Progenitor cell of endocrine pancreas (in vitro differentiated cells): ENCODE measurements around the gene HINFP. TPM values are rescaled to one million over a fixed set of nuclear protein-coding genes. Genes with fewer than 3 reads are reported as not detected.
A peak's percentile ranks its signal among the peaks of the same experiment; 100 is the strongest.

Experiments
- DNase-seq: peaks from one replicate; pipeline ENCODE4 v3.0.0; 2021; ENCODE audit warnings: low spot score; ENCODE audit not compliant: unreplicated experiment
- H3K27ac Mint-ChIP-seq: 2 replicates; pipeline ENCODE4 v1.8.0; 2021; ENCODE audit warnings: mild to moderate bottlenecking, moderate library complexity, mixed read lengths
- H3K27me3 Mint-ChIP-seq: 2 replicates; pipeline ENCODE4 v1.8.0; 2021; ENCODE audit warnings: mixed read lengths
- H3K36me3 Mint-ChIP-seq: 2 replicates; pipeline ENCODE4 v1.8.0; 2022; ENCODE audit warnings: mixed read lengths; ENCODE audit not compliant: insufficient read depth
- H3K4me1 Mint-ChIP-seq: 2 replicates; pipeline ENCODE4 v1.8.0; 2021; ENCODE audit warnings: low read depth, mixed read lengths
- H3K4me3 Mint-ChIP-seq: 2 replicates; pipeline ENCODE4 v1.8.0; 2021; ENCODE audit warnings: low read depth, mild to moderate bottlenecking, moderate library complexity, mixed read lengths
- H3K9me3 Mint-ChIP-seq: 2 replicates; pipeline ENCODE4 v1.8.0; 2021; ENCODE audit warnings: low read depth, mixed read lengths
- total RNA-seq: library from RNA; stranded (reverse); gene quantifications from 2 replicates; pipeline ENCODE4 v1.2.1, GENCODE V29; 2021
- TF ChIP-seq, protein P1 (sequence below): fragments of 200-600 bp; sonication (generic); IDR thresholded peaks from one replicate; pipeline ENCODE4 v1.5.0; 2021; ENCODE audit warnings: antibody characterized with exemption, mild to moderate bottlenecking; ENCODE audit not compliant: unreplicated experiment

Gene HINFP
- total RNA-seq, 1 donor from 2014 or later, result 48.7 TPM

DNA sequence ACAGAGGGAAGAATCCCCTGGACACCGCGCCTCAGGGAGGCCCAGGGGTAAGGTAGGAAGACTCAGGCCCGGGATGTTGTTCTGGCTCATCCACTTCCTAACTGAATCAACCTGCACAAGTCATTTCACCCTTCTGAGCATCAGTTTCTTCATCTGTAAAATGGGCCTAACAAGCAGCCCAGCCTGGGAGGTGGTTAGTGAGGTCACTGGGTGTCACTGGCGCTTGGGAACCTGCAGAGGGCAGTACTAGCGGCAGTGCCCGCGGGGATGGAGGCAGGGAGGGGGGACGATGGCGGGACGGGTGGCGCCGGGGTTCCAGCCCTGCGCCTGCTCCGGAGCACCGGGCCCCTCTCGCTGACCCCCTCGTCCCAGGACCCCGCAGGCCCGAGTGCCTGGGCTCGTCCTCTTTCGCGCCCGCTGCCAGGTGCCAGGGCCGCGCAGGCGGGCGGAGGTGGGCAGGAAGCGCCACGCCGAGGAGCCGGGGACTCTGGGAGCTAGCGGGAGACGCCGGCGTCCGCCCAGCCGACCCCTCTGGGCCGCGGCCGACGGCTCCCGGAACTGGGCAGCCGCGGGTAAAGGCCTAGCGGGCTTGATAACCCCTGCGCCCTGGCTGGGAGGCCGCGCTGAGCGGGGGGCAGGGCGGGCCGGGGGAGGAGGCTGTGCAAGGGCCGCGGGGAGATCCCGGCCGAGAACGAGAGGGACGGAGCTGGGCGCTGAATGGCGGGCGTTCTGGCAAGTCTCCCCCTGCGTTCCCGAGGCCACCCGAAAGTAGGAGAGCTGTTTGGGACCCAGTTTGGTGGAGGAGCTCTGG, 47.3 kb downstream of the HINFP start, which contains the start of gene NLRX1:
NLRX1 (plus strand) TSS at position 255 of the 811 bp plus-strand sequence. CDS start 2,679 bp downstream, outside the sequence.
- TF ChIP-seq, protein P1, sequence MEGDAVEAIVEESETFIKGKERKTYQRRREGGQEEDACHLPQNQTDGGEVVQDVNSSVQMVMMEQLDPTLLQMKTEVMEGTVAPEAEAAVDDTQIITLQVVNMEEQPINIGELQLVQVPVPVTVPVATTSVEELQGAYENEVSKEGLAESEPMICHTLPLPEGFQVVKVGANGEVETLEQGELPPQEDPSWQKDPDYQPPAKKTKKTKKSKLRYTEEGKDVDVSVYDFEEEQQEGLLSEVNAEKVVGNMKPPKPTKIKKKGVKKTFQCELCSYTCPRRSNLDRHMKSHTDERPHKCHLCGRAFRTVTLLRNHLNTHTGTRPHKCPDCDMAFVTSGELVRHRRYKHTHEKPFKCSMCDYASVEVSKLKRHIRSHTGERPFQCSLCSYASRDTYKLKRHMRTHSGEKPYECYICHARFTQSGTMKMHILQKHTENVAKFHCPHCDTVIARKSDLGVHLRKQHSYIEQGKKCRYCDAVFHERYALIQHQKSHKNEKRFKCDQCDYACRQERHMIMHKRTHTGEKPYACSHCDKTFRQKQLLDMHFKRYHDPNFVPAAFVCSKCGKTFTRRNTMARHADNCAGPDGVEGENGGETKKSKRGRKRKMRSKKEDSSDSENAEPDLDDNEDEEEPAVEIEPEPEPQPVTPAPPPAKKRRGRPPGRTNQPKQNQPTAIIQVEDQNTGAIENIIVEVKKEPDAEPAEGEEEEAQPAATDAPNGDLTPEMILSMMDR, result peak; percentile 74
- DNase-seq, result peak; percentile 67
- Mint-ChIP-seq H3K27ac (peak within 1 kb of the TSS; percentile 96), H3K27me3 (no peaks in the 10 kb centered on the region), H3K4me1 (peaks cover 3% of the 10 kb centered on the region), H3K9me3 (no peaks in the 10 kb centered on the region), H3K4me3 (peak within 1 kb of the TSS; percentile 78), H3K36me3 (no peaks in the 10 kb centered on the region)

DNA sequence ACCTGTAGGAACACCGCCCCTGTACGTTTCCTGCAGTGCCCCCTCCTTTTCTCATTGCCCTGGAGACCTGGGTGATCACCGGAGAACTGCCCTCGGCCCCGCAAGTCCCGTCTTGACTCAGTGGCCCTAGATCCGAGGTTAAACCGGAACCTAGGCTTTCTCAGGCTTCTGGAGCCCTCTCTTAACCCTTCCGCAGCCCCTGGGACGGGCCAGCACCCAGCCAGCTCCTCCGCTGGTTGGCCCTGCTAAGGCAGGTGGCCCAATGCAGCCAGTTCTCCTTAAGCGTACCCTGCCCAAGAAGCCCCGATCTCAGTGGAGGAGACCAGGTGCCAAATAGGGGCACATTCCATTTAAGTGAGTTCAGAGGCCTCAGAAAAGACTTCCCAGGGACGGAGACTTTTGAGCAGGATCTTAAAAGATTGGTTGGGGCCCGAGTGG, 47.9 kb downstream of the HINFP start:
- Mint-ChIP-seq H3K27me3 (no peaks in the 10 kb centered on the region), H3K36me3 (no peaks in the 10 kb centered on the region), H3K9me3 (no peaks in the 10 kb centered on the region), H3K4me1 (peaks cover 3% of the 10 kb centered on the region), H3K27ac (peak overlapping the region; percentile 96), H3K4me3 (peak overlapping the region; percentile 78)
- TF ChIP-seq, protein P1, result no peak
- no peak for DNase-seq

DNA sequence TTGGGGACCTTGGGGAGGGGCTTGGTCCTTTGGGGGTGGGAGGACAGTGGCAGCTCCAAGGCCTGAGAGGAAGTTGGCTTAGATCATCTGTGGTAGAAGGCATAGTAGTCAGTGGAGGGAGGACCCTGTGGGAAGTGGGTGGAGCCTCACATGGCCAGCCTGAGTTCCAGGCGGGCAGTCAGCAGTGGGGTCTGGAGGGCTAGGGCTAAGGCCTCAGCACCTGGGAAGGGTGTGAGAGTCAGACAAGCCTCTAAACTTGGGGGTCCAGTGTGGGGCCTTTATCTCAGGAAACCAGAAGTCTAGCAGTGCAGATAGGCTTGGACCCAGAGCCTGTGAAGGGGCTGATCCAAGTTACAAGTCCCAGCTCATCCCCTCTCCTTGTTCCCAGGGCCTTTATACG, 51.1 kb downstream of the HINFP start:
- no peaks in the 10 kb centered on the region for H3K9me3 Mint-ChIP-seq
- no peak overlapping the region for H3K27ac Mint-ChIP-seq
- peaks cover 1% of the 10 kb centered on the region for H3K36me3 Mint-ChIP-seq
- H3K4me1 Mint-ChIP-seq, result peaks cover 3% of the 10 kb centered on the region
- TF ChIP-seq, protein P1, result no peak
- DNase-seq, result no peak
- H3K4me3 Mint-ChIP-seq, result no peak overlapping the region
- no peaks in the 10 kb centered on the region for H3K27me3 Mint-ChIP-seq

DNA sequence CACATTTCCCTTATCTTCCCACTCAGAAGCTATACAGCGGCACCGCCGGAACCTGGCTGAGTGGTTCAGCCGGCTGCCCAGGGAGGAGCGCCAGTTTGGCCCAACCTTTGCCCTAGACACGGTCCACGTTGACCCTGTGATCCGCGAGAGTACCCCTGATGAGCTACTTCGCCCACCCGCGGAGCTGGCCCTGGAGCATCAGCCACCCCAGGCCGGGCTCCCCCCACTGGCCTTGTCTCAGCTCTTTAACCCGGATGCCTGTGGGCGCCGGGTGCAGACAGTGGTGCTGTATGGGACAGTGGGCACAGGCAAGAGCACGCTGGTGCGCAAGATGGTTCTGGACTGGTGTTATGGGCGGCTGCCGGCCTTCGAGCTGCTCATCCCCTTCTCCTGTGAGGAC, 52.1 kb downstream of the HINFP start:
- DNase-seq, result no peak
- Mint-ChIP-seq H3K4me3 (no peak overlapping the region), H3K9me3 (no peaks in the 10 kb centered on the region), H3K27me3 (no peaks in the 10 kb centered on the region), H3K27ac (no peak overlapping the region), H3K36me3 (peaks cover 1% of the 10 kb centered on the region), H3K4me1 (peaks cover 3% of the 10 kb centered on the region)
- TF ChIP-seq, protein P1, result no peak

DNA sequence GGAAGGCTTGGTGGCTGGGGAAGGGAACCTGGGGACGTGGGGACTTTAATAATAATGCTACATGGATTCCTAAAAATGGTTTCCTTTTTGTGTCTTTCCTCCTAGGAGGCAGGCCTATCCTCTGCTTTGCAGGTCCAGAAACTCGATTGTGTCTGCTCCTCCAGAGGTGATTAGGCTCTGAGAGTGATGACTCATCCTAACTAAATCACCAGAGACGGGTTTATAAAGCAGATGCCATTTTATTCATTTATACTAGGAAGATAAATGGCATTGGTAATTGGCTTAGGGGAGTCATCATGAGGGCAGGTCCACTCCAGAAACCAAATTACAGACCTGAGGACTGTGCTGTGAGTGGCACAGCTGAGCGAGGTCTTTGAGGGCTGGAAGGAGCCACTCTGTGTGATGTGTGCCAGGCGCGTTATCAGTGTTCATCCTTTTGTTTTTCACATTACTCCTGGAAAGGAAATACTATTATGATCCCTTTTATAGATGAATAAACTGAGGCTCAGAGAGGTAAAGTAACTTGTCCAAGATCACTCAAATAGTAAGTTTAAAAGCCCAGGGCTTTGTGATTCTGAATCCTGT, 54.2 kb downstream of the HINFP start:
- Mint-ChIP-seq H3K27me3 (no peaks in the 10 kb centered on the region), H3K27ac (no peak overlapping the region), H3K4me1 (no peaks in the 10 kb centered on the region), H3K36me3 (peaks cover 1% of the 10 kb centered on the region), H3K4me3 (no peak overlapping the region), H3K9me3 (no peaks in the 10 kb centered on the region)
- TF ChIP-seq, protein P1, result no peak
- DNase-seq, result no peak
